ENCODE measurements around the gene NRCAM. TPM values are rescaled to one million over a fixed set of nuclear protein-coding genes. Genes with fewer than 3 reads are reported as not detected.

NRCAM gene
- total and polyA plus RNA-seq, 2 of the 8 experiments (the other 6 are each of a cell fraction or from before 2014, with no cell fraction given) = 2.7 to 3.8 TPM

DNA sequence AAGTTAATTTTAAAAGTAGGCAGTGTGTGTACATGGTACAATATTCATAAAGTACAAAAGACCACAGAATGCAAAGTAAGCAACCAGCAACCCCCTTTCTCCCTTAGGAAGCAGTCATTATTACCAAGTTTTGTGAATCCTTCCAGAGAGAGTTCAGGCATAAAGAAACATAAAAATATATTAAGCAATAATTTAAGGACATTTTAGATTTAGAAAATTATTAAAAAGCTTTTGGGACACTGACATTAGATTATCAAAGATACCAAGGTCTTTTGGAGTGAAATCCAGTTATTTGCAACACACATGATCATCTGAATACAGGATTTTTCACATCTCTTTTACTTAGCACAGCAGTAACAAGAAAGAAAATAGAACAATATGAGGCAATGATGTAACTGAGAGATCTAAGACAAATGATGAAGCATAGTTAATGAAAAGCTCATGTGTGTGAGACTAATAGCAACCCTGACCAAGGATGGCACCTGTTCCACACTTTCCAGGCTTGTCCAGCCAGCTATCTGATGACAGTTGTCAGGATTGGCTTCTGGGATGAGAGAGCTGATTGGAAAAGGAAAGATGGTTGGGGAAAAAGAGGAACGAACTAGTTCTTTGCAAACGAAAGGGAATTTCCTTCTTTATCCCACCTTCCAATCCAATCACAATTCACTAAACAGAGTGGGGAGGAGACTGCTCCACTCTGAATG, 210.6 kb downstream of the NRCAM start:
- no peak overlapping the region; the same call in 1 of the 2 replicates for H3K18ac ChIP-seq (ENCODE audit: extremely low read depth, low read length)
- H3K4me1 ChIP-seq (replicated peaks in 1 of 4; ENCODE audit: control insufficient read depth in 3 of 4, insufficient read depth in 4 of 4, low read length in 3 of 4) = peaks cover 0 to 4% (median 0%) of the 10 kb centered on the region in 4 experiments; a peak in 1 of 7 replicates
- H3K36me3 ChIP-seq (ENCODE audit: control insufficient read depth in 2 of 4, insufficient read depth in 4 of 4, low read length in 3 of 4) = no peaks in the 10 kb centered on the region
- no peak overlapping the region for H3K4me3 ChIP-seq (ENCODE audit: extremely low read depth in 1 of 4, insufficient read depth in 2 of 4, low read depth in 3 of 4, low read length in 4 of 4)
- H2BK15ac ChIP-seq (ENCODE audit: low read length) = no peak overlapping the region
- no peak for FAIRE-seq
- POLR2A ChIA-PET (ENCODE audit: partially characterized antibody) = no interaction called here
- CTCF ChIA-PET (ENCODE audit: partially characterized antibody) = no interaction called here
- no peak overlapping the region for H2BK120ac ChIP-seq (replicated peaks; ENCODE audit: low read depth, low read length)
- no peak overlapping the region for H2BK20ac ChIP-seq (ENCODE audit: low read length)
- DNase-seq (ENCODE audit: low read depth in 1 of 2, low spot score in 2 of 2) = no peak
- no peak overlapping the region for H2AK5ac ChIP-seq (ENCODE audit: low read depth, low read length)
- no peak overlapping the region for H3K14ac ChIP-seq (ENCODE audit: insufficient read length)
- H3K23ac ChIP-seq (ENCODE audit: insufficient read length) = no peak overlapping the region
- 92% methylated on average over 2 of the region's 2 CpGs; no CpG with 5 or more reads in 1 of the 2 experiments for WGBS, 2 experiments (ENCODE audit: extremely low coverage in 1 of 2, insufficient coverage in 1 of 2, insufficient read length in 1 of 2, insufficient replicate concordance in 2 of 2, low coverage in 1 of 2, low lambda C conversion rate in 2 of 2, missing lambda C conversion rate in 1 of 2)
- H3K79me1 ChIP-seq (ENCODE audit: low read depth, low read length) = no peaks in the 10 kb centered on the region
- peak overlapping the region; percentile 17; the same call in 1 of the 2 replicates for H2AFZ ChIP-seq (ENCODE audit: low read length)
- no peak overlapping the region for H3K9ac ChIP-seq (replicated peaks in 1 of 4; ENCODE audit: extremely low read depth in 1 of 4, low read depth in 3 of 4, low read length in 3 of 4)
- H2BK5ac ChIP-seq (ENCODE audit: low read depth, low read length) = no peak overlapping the region
- no peak for TF ChIP-seq TAF7 (optimal IDR thresholded peaks at IDR 0.05; ENCODE audit: borderline replicate concordance, low read depth, low read length)
- no peak for TF ChIP-seq SUZ12 (IDR thresholded peaks at IDR 0.05; ENCODE audit: low read length)
- no peak for TF ChIP-seq RFX5 (IDR thresholded peaks at IDR 0.05; ENCODE audit: borderline replicate concordance, low read depth, low read length)
- TF ChIP-seq SIRT6 (IDR thresholded peaks at IDR 0.05; ENCODE audit: low read length) = no peak
- TF ChIP-seq TCF12 (IDR thresholded peaks at IDR 0.05; ENCODE audit: low read depth, low read length) = no peak
- no peak for TF ChIP-seq HDAC2 (IDR thresholded peaks at IDR 0.05; ENCODE audit: borderline replicate concordance in 1 of 2, low read depth in 2 of 2, low read length in 2 of 2)
- no peak for TF ChIP-seq CTBP2 (IDR thresholded peaks at IDR 0.05; ENCODE audit: borderline replicate concordance, insufficient read depth, insufficient read length, low read length)
- TF ChIP-seq CHD1 (IDR thresholded peaks at IDR 0.05; ENCODE audit: low read depth, low read length) = no peak
- no peaks in the 10 kb centered on the region for H4K20me1 ChIP-seq (replicated peaks in 1 of 2; ENCODE audit: control insufficient read depth in 1 of 2, insufficient read depth in 2 of 2, low read length in 2 of 2)
- no peak overlapping the region for H4K5ac ChIP-seq (ENCODE audit: insufficient read length, low read depth, low read length)
- H3K27ac ChIP-seq (ENCODE audit: low read depth, low read length) = no peak overlapping the region
- H3K79me2 ChIP-seq (ENCODE audit: control insufficient read depth in 1 of 2, insufficient read depth in 2 of 2, low read length in 2 of 2) = no peaks in the 10 kb centered on the region
- H4K91ac ChIP-seq (replicated peaks; ENCODE audit: insufficient read length, low read length) = no peak overlapping the region
- no peak overlapping the region for H3K4me2 ChIP-seq (ENCODE audit: insufficient read depth in 1 of 2, low read depth in 2 of 2, low read length in 2 of 2)
- H3K27me3 ChIP-seq (replicated peaks in 1 of 4; ENCODE audit: control insufficient read depth in 3 of 4, extremely low read depth in 1 of 4, insufficient read depth in 3 of 4, low read length in 3 of 4) = no peaks in the 10 kb centered on the region
- H3K4ac ChIP-seq (replicated peaks; ENCODE audit: insufficient read length, low read depth, low read length) = no peak overlapping the region
- H4K8ac ChIP-seq (ENCODE audit: extremely low read depth, insufficient read depth, low read length) = no peak overlapping the region
- no peaks in the 10 kb centered on the region for H3K23me2 ChIP-seq (ENCODE audit: low read depth, low read length)
- no peak overlapping the region for H2BK12ac ChIP-seq (ENCODE audit: low read depth, low read length)
- no peak overlapping the region for H3K56ac ChIP-seq (replicated peaks; ENCODE audit: insufficient read length, low read depth, low read length)
- no peaks in the 10 kb centered on the region for H3K9me3 ChIP-seq (ENCODE audit: insufficient read depth in 2 of 2, low read depth in 1 of 2, low read length in 1 of 2)

All from H1 (cell line).